Mucosa of descending colon (tissue), 3 donors: Measurements from ENCODE around the gene SETDB1. TPM values are rescaled to one million over a fixed set of nuclear protein-coding genes. Genes with fewer than 3 reads are reported as not detected.

Source experiments
- ATAC-seq: fragments of 200-7000 bp; cut with Tn5 transposase; one replicate; pipeline ENCODE4 v1.9.1; 2020; ENCODE audit warnings: mild to moderate bottlenecking, moderate library complexity
- DNase-seq, 3 donors: peaks; one replicate each; pipeline ENCODE4 v3.0.0-alpha.2; 2020
- H3K36me3 ChIP-seq: fragments of 200-600 bp; one replicate; pipeline ENCODE4 v1.8.0; 2021; ENCODE audit warnings: low read depth, mild to moderate bottlenecking
- H3K4me1 ChIP-seq: fragments of 200-600 bp; one replicate; pipeline ENCODE4 v1.8.0; 2021; ENCODE audit warnings: low read depth, mild to moderate bottlenecking
- H3K4me3 ChIP-seq: fragments of 200-600 bp; one replicate; pipeline ENCODE4 v1.8.0; 2021; ENCODE audit warnings: mild to moderate bottlenecking
- H3K9me3 ChIP-seq: fragments of 200-600 bp; one replicate; pipeline ENCODE4 v1.8.0; 2021; ENCODE audit warnings: mild to moderate bottlenecking
- intact Hi-C, 2 donors: fragments of 100-400 bp; cut with DNase I in 1 of 2; cut with micrococcal nuclease in 1 of 2; formaldehyde crosslinking; loops; one replicate each; pipeline versions ENCODE4 v1.11.0 to v1.11.1; 2022; cut with DNase I, micrococcal nuclease
- total RNA-seq, 3 donors: library from RNA; stranded (reverse); fragmentation: NEBNext Ultra II Directional in 2 of 3; extraction: Animal tissue kit (Norgen Biotek cat#: 25700) in 2 of 3; gene quantifications; one replicate each; pipeline versions ENCODE4 v1.2.1 to v1.2.4, GENCODE V29; 2021 to 2023
- TF ChIP-seq, protein P1 (sequence below): fragments of 200-600 bp; IDR thresholded peaks from one replicate; pipeline ENCODE4 v1.8.0; 2022; ENCODE audit warnings: antibody characterized with exemption, mild to moderate bottlenecking
- donor health status: DM: no; HTN: no; CAD: no; lungs with moderate emphysema.
- donor health status: DM: no; HTN: no; CAD: no.
- donor health status: DM: no; HTN: yes; CAD: no.

The SETDB1 gene
- total RNA-seq, 3 donors from 2014 or later, result 35.4 to 49.4 (median 42.8) TPM

DNA sequence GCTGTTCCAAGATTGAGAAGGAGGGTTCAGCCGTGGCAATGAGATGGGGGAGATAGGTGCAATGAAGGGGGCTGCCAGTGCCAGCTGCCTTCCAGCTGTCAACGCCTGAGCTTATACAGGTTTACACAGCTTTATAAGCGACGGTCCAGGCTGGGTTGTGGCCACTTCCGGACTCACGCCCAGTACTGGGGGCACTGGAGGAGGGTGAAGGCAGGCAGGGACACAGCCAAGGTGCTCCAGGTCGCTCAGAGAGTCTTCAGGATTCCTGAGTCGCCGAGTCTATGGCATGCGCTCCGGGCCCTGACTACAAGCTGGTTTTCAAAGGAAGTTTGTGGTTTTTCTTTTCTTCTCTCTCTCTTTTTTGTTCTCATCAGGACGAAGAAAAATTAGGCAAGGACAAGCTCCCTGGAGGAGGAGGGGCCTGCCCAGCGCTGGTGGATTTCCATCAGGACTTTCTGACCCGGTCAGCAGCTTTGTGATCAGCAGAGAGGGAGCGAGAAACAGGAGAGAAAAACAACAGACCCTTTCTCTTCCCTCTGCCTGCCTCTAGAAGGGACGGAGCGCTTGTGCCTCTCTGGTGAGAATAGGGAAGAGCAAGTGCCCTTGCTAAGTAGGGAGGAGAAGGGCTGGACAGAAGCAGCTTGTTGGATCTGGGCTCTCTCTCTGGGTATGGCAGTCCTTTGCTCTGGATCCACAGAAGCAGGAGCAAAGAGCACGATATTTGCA lies 80.3 kb downstream of the SETDB1 start, which contains the start of gene MINDY1:
Gene MINDY1 (minus strand): TSS at position 576 of the 726 bp plus-strand sequence. CDS start 4,285 bp downstream, outside the sequence.
- peaks cover 46% of the 10 kb centered on the region for H3K4me1 ChIP-seq
- H3K36me3 ChIP-seq, result no peaks in the 10 kb centered on the region
- peak within 1 kb of the TSS; percentile 48 for H3K4me3 ChIP-seq
- DNase-seq, result peak; percentile 82 to 86 (median 84)
- intact Hi-C loops, result loop anchor here in 1 of 2 donors (10.0 kb wide), 1 partner anchor 48 kb away; the partner anchor contains the start of gene CDC42SE1
- peak; percentile 72 for ATAC-seq
- TF ChIP-seq, protein P1, sequence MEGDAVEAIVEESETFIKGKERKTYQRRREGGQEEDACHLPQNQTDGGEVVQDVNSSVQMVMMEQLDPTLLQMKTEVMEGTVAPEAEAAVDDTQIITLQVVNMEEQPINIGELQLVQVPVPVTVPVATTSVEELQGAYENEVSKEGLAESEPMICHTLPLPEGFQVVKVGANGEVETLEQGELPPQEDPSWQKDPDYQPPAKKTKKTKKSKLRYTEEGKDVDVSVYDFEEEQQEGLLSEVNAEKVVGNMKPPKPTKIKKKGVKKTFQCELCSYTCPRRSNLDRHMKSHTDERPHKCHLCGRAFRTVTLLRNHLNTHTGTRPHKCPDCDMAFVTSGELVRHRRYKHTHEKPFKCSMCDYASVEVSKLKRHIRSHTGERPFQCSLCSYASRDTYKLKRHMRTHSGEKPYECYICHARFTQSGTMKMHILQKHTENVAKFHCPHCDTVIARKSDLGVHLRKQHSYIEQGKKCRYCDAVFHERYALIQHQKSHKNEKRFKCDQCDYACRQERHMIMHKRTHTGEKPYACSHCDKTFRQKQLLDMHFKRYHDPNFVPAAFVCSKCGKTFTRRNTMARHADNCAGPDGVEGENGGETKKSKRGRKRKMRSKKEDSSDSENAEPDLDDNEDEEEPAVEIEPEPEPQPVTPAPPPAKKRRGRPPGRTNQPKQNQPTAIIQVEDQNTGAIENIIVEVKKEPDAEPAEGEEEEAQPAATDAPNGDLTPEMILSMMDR, result no peak
- H3K9me3 ChIP-seq, result no peaks in the 10 kb centered on the region

DNA sequence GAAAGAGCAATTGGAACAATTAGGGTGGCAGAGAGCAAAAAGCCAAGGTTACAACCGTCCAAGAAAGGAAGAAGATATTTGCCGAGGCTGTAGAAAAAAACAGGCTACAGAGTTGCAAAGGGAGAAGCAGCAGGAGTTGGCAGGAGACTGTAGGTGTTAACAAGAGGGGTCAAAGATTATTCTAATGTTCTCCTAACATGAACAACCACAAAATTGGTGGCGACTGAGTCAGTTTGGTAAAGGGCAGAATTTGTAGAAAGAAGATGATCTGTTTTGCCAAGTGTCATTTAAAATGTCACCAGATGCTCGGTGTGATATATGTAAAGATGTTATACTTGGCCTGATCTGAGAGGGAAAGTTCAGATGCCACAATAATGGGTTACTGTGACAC lies 81.7 kb downstream of the SETDB1 start:
- TF ChIP-seq, protein P1, result no peak
- H3K4me3 ChIP-seq, result peak overlapping the region; percentile 48
- intact Hi-C loops, result loop anchor here in 1 of 2 donors (10.0 kb wide), 1 partner anchor 47 kb away; the partner anchor contains the start of gene CDC42SE1
- DNase-seq (no peak), ATAC-seq (no peak)
- H3K9me3 ChIP-seq, result no peaks in the 10 kb centered on the region
- H3K36me3 ChIP-seq, result no peaks in the 10 kb centered on the region
- peaks cover 56% of the 10 kb centered on the region for H3K4me1 ChIP-seq

DNA sequence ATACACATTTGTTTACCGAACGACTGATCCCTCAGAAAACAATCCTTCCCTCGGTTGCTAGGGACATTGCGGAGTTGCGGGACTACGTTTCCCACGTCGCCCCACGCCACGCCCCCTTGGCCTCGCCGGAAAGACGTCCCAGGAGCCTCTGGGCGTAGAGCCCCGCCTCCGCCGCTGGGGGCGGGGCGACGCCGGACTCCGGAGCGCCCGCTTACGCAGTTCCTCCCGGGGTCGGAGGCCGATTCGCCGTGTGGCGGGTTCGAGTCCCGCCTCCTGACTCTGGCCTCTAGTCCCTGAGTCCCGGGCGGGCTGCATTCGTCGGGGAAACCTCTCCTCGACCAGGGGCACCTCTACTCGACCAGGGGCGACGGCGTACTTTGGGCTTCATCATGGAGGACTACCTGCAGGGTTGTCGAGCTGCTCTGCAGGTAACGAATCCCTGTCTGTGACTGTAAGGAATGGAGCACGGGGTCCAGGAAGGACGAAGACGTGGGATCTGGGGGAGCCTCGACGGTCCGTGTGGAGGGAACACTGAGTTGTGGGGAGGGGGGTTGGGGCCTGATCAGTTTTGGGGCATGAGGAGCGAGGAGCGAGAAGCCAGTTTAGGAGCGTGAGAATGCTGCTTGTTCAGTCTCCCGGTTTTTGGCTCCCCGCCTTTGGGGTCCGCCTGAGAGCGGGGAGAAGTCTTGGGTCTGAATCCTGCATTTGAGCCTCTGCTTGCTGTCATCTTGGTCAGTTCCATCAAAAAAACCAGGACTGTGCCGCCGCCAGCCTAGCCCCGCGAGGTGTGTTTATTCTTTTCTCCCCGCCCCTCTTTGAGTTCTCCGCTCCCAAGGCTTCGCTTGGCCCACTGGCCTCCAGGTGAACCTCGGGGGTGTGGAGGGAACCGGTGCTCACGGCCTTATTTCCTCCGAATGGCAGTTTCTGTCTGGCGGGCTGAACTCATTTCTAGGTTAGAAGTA lies 82.4 kb downstream of the SETDB1 start, which contains the start of gene PRUNE1:
Gene PRUNE1 (plus strand): TSS at position 206 of the 962 bp plus-strand sequence. CDS start 184 bp downstream, at position 390.
- TF ChIP-seq, protein P1, result no peak
- H3K4me3 ChIP-seq, result peak within 1 kb of the TSS; percentile 48
- H3K9me3 ChIP-seq, result no peaks in the 10 kb centered on the region
- ATAC-seq (peak; percentile 89), DNase-seq (peak; percentile 97 to 99 (median 97))
- no peaks in the 10 kb centered on the region for H3K36me3 ChIP-seq
- intact Hi-C loops, result loop anchor here in 1 of 2 donors (10.0 kb wide), 1 partner anchor 46 kb away; the partner anchor contains the start of gene CDC42SE1
- peaks cover 60% of the 10 kb centered on the region for H3K4me1 ChIP-seq

DNA sequence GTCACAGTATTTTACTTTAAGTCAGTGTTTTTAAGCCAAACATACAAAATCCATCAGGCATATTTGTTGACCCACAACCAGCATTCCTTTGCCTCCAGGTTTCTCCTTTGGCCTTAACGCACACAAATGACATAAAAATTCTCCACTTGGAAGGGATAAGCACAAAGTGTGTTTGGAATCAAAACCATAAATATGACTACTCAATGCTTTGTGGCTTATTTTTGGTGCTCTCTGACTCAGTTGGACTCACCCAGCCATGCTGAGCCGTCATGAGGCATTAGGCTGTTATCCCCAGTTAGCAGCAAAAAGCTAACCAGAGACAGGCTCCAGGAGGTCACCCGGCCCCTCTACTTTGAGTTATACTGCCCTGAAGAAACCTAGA lies 83.0 kb downstream of the SETDB1 start:
- Histone ChIP-seq H3K36me3 (no peaks in the 10 kb centered on the region), H3K4me1 (peaks cover 60% of the 10 kb centered on the region), H3K4me3 (no peak overlapping the region), H3K9me3 (no peaks in the 10 kb centered on the region)
- ATAC-seq (no peak), DNase-seq (no peak)
- TF ChIP-seq, protein P1, result no peak
- intact Hi-C loops, result loop anchor here in 1 of 2 donors (10.0 kb wide), 1 partner anchor 46 kb away; the partner anchor contains the start of gene CDC42SE1

DNA sequence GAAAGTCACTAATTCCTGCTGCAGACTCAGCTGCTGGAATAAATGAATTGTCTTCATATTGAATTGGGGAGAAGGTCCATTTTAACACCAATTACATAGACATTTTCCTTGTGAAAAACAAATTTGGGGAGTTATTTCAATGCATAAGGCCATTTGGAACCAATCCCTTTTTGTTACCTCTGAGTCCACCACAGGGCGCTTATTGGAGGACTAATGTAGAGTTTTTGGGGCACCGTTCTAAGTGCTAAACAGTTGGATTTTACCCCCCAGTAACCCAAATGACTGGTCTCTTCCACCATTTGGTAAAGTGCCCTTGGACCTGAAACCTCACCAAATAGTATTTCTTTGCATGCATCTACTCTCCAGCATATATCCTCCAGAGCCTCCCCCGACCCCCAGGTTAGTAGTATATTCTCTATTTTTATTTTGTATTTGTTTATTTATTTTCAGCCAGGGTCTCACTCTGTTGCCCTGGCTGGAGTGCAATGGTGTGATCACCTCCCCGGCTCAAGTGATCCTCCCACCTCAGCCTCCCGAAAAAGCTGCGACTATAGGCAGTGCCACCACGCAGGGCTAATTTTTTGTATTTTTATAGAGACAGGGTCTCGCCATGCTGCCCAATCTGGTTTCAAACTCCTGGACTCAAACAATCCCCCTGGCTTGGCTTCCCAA lies 83.6 kb downstream of the SETDB1 start:
- DNase-seq, result no peak
- Histone ChIP-seq H3K9me3 (no peaks in the 10 kb centered on the region), H3K4me1 (peaks cover 56% of the 10 kb centered on the region), H3K36me3 (no peaks in the 10 kb centered on the region), H3K4me3 (no peak overlapping the region)
- intact Hi-C loops, result loop anchor here in 1 of 2 donors (10.0 kb wide), 1 partner anchor 45 kb away; the partner anchor contains the start of gene CDC42SE1
- no peak for ATAC-seq
- TF ChIP-seq, protein P1, result no peak
